ENCODE results near the gene ADK. TPM values are rescaled to one million over a fixed set of nuclear protein-coding genes. Genes with fewer than 3 reads are reported as not detected.

ADK gene
- total and polyA plus RNA-seq, 11 donors, result 20.8 to 55.5 (median 39.8) TPM

DNA sequence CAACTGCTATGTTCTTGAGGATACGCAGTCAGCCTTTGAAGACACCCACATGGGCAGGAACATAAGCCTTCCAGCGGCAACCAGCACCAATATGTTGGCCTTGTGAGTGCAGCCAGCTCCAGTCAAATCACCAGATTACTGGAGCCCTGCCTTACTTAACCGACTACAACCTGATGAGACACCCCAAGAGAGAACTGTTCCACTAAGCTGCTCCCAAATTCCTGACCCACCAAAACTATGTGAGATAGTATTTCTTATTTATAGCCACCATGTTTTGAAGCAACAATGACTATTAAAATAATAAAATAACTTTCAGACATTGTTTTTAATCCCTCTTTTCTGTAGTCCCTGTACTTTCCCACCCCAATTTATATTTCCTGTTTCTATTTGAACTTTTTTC lies 179.6 kb downstream of the ADK start:
- H3K27me3 ChIP-seq, result no peaks in the 10 kb centered on the region
- no peak for ATAC-seq
- H3K4me3 ChIP-seq, result no peak overlapping the region
- H3K9me3 ChIP-seq, result peaks cover 0 to 8% (median 0%) of the 10 kb centered on the region in 12 donors
- peaks cover 0 to 4% (median 0%) of the 10 kb centered on the region in 9 donors for H3K36me3 ChIP-seq
- H3K27ac ChIP-seq, result no peak overlapping the region
- DNase-seq, result no peak
- intact Hi-C loops (cut with DNase I), result no loop called here
- TF ChIP-seq, protein P1, sequence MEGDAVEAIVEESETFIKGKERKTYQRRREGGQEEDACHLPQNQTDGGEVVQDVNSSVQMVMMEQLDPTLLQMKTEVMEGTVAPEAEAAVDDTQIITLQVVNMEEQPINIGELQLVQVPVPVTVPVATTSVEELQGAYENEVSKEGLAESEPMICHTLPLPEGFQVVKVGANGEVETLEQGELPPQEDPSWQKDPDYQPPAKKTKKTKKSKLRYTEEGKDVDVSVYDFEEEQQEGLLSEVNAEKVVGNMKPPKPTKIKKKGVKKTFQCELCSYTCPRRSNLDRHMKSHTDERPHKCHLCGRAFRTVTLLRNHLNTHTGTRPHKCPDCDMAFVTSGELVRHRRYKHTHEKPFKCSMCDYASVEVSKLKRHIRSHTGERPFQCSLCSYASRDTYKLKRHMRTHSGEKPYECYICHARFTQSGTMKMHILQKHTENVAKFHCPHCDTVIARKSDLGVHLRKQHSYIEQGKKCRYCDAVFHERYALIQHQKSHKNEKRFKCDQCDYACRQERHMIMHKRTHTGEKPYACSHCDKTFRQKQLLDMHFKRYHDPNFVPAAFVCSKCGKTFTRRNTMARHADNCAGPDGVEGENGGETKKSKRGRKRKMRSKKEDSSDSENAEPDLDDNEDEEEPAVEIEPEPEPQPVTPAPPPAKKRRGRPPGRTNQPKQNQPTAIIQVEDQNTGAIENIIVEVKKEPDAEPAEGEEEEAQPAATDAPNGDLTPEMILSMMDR (IDR thresholded peaks at IDR 0.05), result no peak
- TF ChIP-seq POLR2A (IDR thresholded peaks at IDR 0.05), result no peak
- no peaks in the 10 kb centered on the region for H3K4me1 ChIP-seq
- WGBS, 4 donors, result 97 to 99% (median 98%) methylated on average over 3 of the region's 3 CpGs

DNA sequence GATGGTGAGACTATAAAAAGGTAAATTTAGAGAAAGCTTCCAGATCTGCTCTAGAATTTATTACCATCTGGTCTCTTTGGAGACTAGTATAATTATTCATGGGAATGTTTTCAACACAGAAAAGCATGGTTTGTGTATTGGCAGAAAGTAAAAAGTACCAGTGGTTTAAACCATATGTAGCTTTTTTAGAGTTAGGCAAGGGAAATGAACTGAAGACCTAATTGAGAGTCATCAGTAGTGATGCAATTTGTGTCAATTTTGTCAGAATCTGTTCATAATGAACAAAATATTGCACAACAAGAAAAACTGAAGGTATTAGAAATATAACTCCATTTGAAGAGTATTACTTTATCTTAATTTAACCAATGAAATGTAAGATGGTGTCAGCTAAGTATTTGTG lies 181.4 kb downstream of the ADK start:
- ATAC-seq, result no peak
- H3K9me3 ChIP-seq, result peaks cover 0 to 8% (median 0%) of the 10 kb centered on the region in 12 donors
- peaks cover 0 to 4% (median 0%) of the 10 kb centered on the region in 9 donors for H3K36me3 ChIP-seq
- intact Hi-C loops (cut with DNase I), result no loop called here
- TF ChIP-seq POLR2A (IDR thresholded peaks at IDR 0.05), result no peak
- TF ChIP-seq, protein P1 (IDR thresholded peaks at IDR 0.05), result no peak
- H3K4me1 ChIP-seq, result no peaks in the 10 kb centered on the region
- H3K27me3 ChIP-seq, result no peaks in the 10 kb centered on the region
- no peak for DNase-seq
- H3K27ac ChIP-seq, result no peak overlapping the region
- no peak overlapping the region for H3K4me3 ChIP-seq

DNA sequence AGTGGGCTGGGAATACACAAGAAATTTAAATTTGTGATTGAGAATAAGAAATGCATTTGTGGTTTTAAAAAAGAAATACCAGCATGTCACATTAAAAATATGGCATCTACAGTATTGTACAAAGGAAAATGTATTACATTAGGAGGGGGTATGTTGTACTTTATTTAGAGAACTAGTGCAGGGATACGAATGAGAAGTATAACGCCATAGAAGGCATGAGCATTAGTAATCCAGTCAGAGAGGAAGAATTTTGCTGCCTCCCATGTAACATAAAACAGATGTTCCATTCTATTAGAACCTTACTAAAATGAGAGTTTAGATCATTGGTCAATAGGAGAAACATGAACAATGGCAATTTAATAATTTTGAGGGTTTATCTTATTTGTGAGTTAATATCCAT lies 182.2 kb downstream of the ADK start:
- intact Hi-C loops (cut with DNase I), result no loop called here
- no peak for ATAC-seq
- peaks cover 0 to 4% (median 0%) of the 10 kb centered on the region in 9 donors for H3K36me3 ChIP-seq
- no peak overlapping the region for H3K27ac ChIP-seq
- H3K4me1 ChIP-seq, result peaks cover 0 to 2% (median 0%) of the 10 kb centered on the region in 12 donors
- WGBS, 4 donors, result 71 to 87% (median 85%) methylated on average over 2 of the region's 2 CpGs
- peaks cover 0 to 8% (median 0%) of the 10 kb centered on the region in 12 donors for H3K9me3 ChIP-seq
- no peaks in the 10 kb centered on the region for H3K27me3 ChIP-seq
- DNase-seq, result no peak
- no peak for TF ChIP-seq POLR2A (IDR thresholded peaks at IDR 0.05)
- TF ChIP-seq, protein P1 (IDR thresholded peaks at IDR 0.05), result no peak
- H3K4me3 ChIP-seq, result no peak overlapping the region

DNA sequence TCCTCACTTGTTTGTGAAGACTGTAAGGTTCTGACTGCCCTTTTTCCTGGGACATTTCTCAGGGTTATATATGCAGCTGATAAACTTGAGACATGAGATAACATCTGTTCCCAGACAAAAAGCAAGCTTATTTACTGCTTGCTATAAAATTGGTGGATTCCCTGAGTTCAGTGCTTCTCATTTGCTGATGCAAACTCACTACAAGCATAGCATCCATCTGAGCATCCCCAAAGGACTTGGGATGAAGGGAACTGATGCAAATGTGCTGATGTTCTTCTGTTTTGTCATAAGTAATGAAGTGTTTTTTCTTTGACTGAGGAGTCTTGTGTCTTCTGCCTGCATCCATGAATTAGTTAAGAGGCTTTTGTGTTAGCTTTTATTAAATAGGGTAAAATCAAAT lies 183.2 kb downstream of the ADK start:
- intact Hi-C loops (cut with DNase I), result no loop called here
- ATAC-seq, result no peak
- peaks cover 0 to 4% (median 0%) of the 10 kb centered on the region in 9 donors for H3K36me3 ChIP-seq
- H3K9me3 ChIP-seq, result peaks cover 0 to 8% (median 0%) of the 10 kb centered on the region in 12 donors
- no peak overlapping the region for H3K27ac ChIP-seq
- H3K4me1 ChIP-seq, result peaks cover 0 to 6% (median 0%) of the 10 kb centered on the region in 12 donors
- H3K4me3 ChIP-seq, result no peak overlapping the region
- DNase-seq, result no peak
- TF ChIP-seq, protein P1 (IDR thresholded peaks at IDR 0.05), result no peak
- TF ChIP-seq POLR2A (IDR thresholded peaks at IDR 0.05), result no peak
- H3K27me3 ChIP-seq, result no peaks in the 10 kb centered on the region

All from heart left ventricle (tissue), 16 donors.